Measurements from ENCODE around the gene PSME3IP1. TPM values are rescaled to one million over a fixed set of nuclear protein-coding genes. Genes with fewer than 3 reads are reported as not detected.

The PSME3IP1 gene, protein sequence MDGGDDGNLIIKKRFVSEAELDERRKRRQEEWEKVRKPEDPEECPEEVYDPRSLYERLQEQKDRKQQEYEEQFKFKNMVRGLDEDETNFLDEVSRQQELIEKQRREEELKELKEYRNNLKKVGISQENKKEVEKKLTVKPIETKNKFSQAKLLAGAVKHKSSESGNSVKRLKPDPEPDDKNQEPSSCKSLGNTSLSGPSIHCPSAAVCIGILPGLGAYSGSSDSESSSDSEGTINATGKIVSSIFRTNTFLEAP
- total RNA-seq, result 100 to 1,000 TPM in 2 of 3 donors, 10 to 100 TPM in 1; 97.9 to 138 (median 114) TPM
- long read RNA-seq, donor 1, transcript FAM192A-201 (7 exons, 2,848 nt), result major isoform, 8 of 37 reads
- long read RNA-seq, donor 1, partial matches to known transcripts, result 10 of 37 reads
- long read RNA-seq, donor 1, other reads (novel, unspliced or antisense), result 17 of 37 reads
- long read RNA-seq, donor 2, transcript FAM192A-201 (7 exons, 2,848 nt), result major isoform, 12 of 41 reads
- long read RNA-seq, donor 2, transcript FAM192A-218 (7 exons, 1,086 nt), result minor isoform, 6 of 41 reads
- long read RNA-seq, donor 2, partial matches to known transcripts, result 7 of 41 reads
- long read RNA-seq, donor 2, other reads (novel, unspliced or antisense), result 16 of 41 reads

DNA sequence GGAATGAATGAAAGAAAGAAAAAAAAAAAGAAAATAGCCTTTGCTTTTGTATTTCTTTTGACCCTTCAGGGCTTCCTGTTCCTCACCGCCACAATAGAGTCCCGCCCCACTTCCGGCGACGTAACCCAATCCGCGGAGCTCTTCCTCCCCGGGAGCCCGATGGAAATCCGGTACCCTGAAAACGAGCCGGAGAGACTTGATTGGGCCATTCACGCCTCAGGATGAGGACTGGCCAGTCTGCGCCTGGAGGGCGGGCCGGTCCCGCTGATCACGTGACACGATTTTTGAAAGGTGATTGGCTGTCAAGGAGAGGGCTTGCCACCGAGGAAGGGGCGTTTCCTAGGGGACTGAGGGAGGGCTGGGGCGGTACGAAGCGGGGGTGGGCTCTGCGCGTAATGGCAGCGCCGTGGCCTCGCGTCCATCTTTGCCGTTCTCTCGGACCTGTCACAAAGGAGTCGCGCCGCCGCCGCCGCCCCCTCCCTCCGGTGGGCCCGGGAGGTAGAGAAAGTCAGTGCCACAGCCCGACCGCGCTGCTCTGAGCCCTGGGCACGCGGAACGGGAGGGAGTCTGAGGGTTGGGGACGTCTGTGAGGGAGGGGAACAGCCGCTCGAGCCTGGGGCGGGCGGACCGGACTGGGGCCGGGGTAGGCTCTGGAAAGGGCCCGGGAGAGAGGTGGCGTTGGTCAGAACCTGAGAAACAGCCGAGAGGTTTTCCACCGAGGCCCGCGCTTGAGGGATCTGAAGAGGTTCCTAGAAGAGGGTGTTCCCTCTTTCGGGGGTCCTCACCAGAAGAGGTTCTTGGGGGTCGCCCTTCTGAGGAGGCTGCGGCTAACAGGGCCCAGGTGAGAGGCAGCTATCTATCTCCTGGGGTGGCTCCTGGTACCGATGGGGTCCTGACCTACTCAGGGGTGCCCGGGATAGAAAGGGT, at the start of gene PSME3IP1, which contains the start of gene RSPRY1:
PSME3IP1 (minus strand) TSS at position 95 of the 927 bp plus-strand sequence. CDS start 12,185 bp downstream, outside the sequence.
RSPRY1 (plus strand) TSS at position 385 of the 927 bp plus-strand sequence. CDS start 18,330 bp downstream, outside the sequence.
- Histone ChIP-seq H3K4me3 (peak within 1 kb of the TSS; percentile 87), H3K4me1 (ENCODE audit: low read depth) (peaks cover 18% of the 10 kb centered on the region), H3K9me3 (no peaks in the 10 kb centered on the region), H3K36me3 (ENCODE audit: low read depth) (peaks cover 4% of the 10 kb centered on the region)
- TF ChIP-seq, protein P1, sequence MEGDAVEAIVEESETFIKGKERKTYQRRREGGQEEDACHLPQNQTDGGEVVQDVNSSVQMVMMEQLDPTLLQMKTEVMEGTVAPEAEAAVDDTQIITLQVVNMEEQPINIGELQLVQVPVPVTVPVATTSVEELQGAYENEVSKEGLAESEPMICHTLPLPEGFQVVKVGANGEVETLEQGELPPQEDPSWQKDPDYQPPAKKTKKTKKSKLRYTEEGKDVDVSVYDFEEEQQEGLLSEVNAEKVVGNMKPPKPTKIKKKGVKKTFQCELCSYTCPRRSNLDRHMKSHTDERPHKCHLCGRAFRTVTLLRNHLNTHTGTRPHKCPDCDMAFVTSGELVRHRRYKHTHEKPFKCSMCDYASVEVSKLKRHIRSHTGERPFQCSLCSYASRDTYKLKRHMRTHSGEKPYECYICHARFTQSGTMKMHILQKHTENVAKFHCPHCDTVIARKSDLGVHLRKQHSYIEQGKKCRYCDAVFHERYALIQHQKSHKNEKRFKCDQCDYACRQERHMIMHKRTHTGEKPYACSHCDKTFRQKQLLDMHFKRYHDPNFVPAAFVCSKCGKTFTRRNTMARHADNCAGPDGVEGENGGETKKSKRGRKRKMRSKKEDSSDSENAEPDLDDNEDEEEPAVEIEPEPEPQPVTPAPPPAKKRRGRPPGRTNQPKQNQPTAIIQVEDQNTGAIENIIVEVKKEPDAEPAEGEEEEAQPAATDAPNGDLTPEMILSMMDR (IDR thresholded peaks at IDR 0.05), result no peak
- ATAC-seq, result peak; percentile 93
- DNase-seq, result peak; percentile 98
- intact Hi-C loops (cut with DNase I, micrococcal nuclease), result no loop called here

DNA sequence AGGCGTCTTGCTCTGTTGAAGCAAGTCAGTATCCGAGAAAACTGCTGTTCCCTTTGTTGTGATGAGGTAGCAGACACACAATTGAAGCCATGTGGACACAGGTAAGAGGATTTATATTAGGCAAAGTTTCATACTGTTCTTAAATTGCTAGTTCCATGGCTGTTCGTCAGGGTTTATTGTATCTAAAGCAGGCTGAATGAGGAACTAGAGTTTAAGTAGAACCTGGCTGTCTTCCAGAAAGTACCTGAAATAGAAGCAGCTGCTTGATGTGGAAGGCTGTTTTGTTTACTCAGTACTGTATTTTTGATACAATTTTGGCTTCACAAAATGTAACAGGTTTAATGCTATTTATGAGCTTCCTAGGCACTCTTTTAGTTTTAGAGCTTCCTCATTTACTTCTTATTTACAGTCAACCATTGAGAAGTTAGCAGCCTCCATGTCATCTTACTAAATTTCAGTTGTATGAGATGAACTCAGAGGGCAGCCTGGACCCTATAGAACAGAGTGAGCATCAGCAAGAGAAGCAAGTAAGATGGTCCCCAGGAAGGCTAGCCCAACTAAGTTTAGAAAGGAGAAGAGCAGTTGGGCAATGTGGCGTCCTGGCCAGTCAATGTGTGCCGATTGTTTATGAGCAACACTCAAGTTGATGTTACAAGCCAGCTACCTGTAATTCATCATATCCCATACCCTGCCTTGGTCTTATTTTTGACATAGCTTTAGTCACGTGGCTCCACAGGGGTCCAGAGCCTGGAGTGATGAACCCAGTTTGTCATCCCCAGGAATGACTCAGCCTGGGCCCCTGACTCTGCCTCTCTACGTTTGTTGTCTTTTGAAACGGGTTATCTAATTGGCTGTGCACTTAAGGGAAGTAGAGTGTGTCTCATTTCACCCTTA, 49.5 kb upstream of the PSME3IP1 start:
- no peaks in the 10 kb centered on the region for H3K9me3 ChIP-seq
- no peaks in the 10 kb centered on the region for H3K4me1 ChIP-seq (ENCODE audit: low read depth)
- intact Hi-C loops (cut with DNase I, micrococcal nuclease), result no loop called here
- H3K36me3 ChIP-seq (ENCODE audit: low read depth), result peaks cover 10% of the 10 kb centered on the region
- no peak overlapping the region for H3K4me3 ChIP-seq
- ATAC-seq (peak; percentile 88), DNase-seq (no peak)
- TF ChIP-seq, protein P1 (IDR thresholded peaks at IDR 0.05), result no peak

DNA sequence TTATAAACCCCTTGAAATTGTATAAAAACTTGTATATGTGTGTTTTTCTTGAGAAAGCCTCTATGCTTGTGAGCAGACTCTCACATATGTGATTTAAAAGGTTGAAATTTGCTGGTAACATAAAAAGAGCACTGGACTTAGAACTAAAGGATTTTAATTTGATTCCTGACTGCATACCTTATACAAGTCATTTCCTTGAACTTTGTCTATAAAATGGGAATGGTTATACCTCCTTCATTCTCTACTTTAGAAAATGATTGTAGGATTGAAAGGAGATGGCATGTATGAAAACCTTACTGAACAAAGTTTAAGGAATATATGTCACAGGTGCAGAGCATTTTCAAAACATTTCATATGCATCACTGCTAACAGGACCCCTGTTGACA, 48.9 kb upstream of the PSME3IP1 start:
- intact Hi-C loops (cut with DNase I, micrococcal nuclease), result no loop called here
- peaks cover 10% of the 10 kb centered on the region for H3K36me3 ChIP-seq (ENCODE audit: low read depth)

DNA sequence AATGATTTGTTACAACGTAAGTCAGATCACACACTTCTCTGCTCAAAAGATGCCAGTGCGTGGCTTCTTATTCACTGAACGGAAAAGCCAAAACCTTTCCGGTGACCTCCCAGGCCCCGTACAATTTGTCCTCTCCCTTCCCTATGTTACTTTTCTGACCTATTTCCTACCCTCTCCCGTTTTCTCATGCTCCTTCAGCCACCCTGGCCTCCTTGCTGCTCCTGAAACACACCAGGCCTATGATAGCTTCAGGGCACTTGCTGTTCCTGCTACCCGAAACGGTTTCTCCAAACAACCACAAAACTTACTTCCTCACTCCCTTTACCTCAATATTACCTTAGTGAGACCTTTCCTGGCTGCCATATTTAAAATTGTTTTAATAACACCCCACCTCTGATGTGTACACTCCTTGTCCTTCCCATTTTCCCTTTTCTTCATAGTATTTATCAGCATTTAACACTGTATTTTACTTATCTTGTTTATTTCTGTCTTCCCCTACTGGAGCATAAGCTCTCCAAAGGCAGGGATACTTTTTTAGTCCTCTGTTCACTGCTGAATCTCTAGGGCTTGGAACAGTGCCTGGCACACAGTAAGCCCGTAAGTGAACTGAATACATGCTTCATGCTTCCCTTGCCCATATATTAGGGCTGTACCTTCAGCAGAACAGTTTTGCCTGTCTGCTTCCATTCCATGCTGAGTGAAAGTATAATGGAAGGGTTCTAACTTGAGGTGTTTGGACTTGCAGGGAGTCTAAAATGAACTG, 48.3 kb upstream of the PSME3IP1 start:
- Histone ChIP-seq H3K4me1 (ENCODE audit: low read depth) (no peaks in the 10 kb centered on the region), H3K4me3 (no peak overlapping the region), H3K9me3 (no peaks in the 10 kb centered on the region), H3K36me3 (ENCODE audit: low read depth) (peaks cover 10% of the 10 kb centered on the region)
- intact Hi-C loops (cut with DNase I, micrococcal nuclease), result no loop called here
- no peak for DNase-seq
- TF ChIP-seq, protein P1 (IDR thresholded peaks at IDR 0.05), result no peak
- ATAC-seq, result peak; percentile 23

More for the DNA sequence above, 48.9 kb upstream of the PSME3IP1 start:
- H3K9me3 ChIP-seq, result no peaks in the 10 kb centered on the region
- peak; percentile 63 for ATAC-seq
- TF ChIP-seq, protein P1 (IDR thresholded peaks at IDR 0.05), result no peak
- H3K4me1 ChIP-seq (ENCODE audit: low read depth), result no peaks in the 10 kb centered on the region
- H3K4me3 ChIP-seq, result no peak overlapping the region
- DNase-seq, result no peak

Data from mucosa of descending colon (tissue), 3 donors.